T-cell (primary cell): ENCODE results near the gene MALL. TPM values are rescaled to one million over a fixed set of nuclear protein-coding genes. Genes with fewer than 3 reads are reported as not detected.
"Not testable (repeated sequence)": the region's sequence is repeated elsewhere in the genome, so short reads cannot be mapped to it uniquely, and the experiment has no call there.

Experiments
- ATAC-seq, 4 experiments: fragments of 200-7000 bp in 3 of 4; fragments of 150-1000 bp in 1 of 4; cut with Tn5 transposase; replicated peaks in 1 of 4; 1 replicate in 3 of 4; 2 replicates in 1 of 4; pipeline ENCODE4 v1.10.0; 2021; ENCODE audit warnings: moderate library complexity in 3 of 4, mild to moderate bottlenecking in 2 of 4, moderate number of reproducible peaks in 1 of 4
- CTCF ChIA-PET, 2 donors: fragments of 300-600 bp; sonication (Branson Sonifier 250); formaldehyde crosslinking; loops; one replicate each; lab custom pipeline; 2022; ENCODE audit warnings: antibody characterized with exemption in 2 of 2; lab: Charles Lee
- POLR2A ChIA-PET, 2 donors: fragments of 300-600 bp; sonication (Branson Sonifier 250); formaldehyde crosslinking; loops; one replicate each; lab custom pipeline; 2022; ENCODE audit warnings: antibody characterized with exemption in 2 of 2; lab: Charles Lee
- DNase-seq, 35 experiments: peaks; one replicate each; pipeline versions ENCODE4 v3.0.0 to v3.0.0-alpha.2; 2013 to 2023
- H3K27ac ChIP-seq: one replicate; pipeline ENCODE4 v1.5.1; 2013; ENCODE audit warnings: low read length
- H3K27me3 ChIP-seq, 2 experiments: replicated peaks in 1 of 2; 1 replicate in 1 of 2; 2 replicates in 1 of 2; pipeline versions ENCODE4 v1.6.1 to v1.7.0; 2013; ENCODE audit warnings: low read length in 1 of 2, mixed read lengths in 1 of 2; ENCODE audit not compliant: control insufficient read depth in 2 of 2, insufficient read depth in 2 of 2; ENCODE audit errors: extremely low read depth in 1 of 2
- H3K36me3 ChIP-seq, 2 donors: 1 replicate in 1 of 2; 2 replicates in 1 of 2; pipeline versions ENCODE4 v1.6.1 to v1.7.0; 2013; ENCODE audit warnings: low read length in 1 of 2; ENCODE audit not compliant: control insufficient read depth in 2 of 2, insufficient read depth in 1 of 2; ENCODE audit errors: extremely low read depth in 1 of 2
- H3K4me1 ChIP-seq, 2 experiments: 1 replicate in 1 of 2; 2 replicates in 1 of 2; pipeline versions ENCODE4 v1.6.1 to v1.7.0; 2013; ENCODE audit warnings: low read length in 2 of 2, mixed read lengths in 1 of 2; ENCODE audit not compliant: insufficient read depth in 2 of 2, control insufficient read depth in 1 of 2; ENCODE audit errors: extremely low read depth in 1 of 2
- H3K4me3 ChIP-seq, 2 donors: 1 replicate in 1 of 2; 2 replicates in 1 of 2; pipeline versions ENCODE4 v1.5.1 to v1.7.0; 2013; ENCODE audit warnings: mild to moderate bottlenecking in 2 of 2, low read length in 1 of 2, moderate library complexity in 1 of 2; ENCODE audit not compliant: control insufficient read depth in 1 of 2; ENCODE audit errors: extremely low read depth in 1 of 2
- H3K9me3 ChIP-seq: 2 replicates; pipeline ENCODE4 v1.7.0; 2013
- H3K27ac Mint-ChIP-seq, 2 donors: one replicate each; pipeline ENCODE4 v1.8.0; 2020 to 2021; ENCODE audit warnings: mild to moderate bottlenecking in 2 of 2, mixed read lengths in 2 of 2
- H3K27me3 Mint-ChIP-seq, 2 donors: one replicate each; pipeline ENCODE4 v1.8.0; 2021 to 2022; ENCODE audit warnings: mixed read lengths in 2 of 2
- H3K36me3 Mint-ChIP-seq: one replicate; pipeline ENCODE4 v1.8.0; 2021; ENCODE audit warnings: mixed read lengths
- H3K4me1 Mint-ChIP-seq, 3 donors: one replicate each; pipeline ENCODE4 v1.8.0; 2020 to 2022; ENCODE audit warnings: mixed read lengths in 3 of 3, mild to moderate bottlenecking in 1 of 3
- H3K4me3 Mint-ChIP-seq, 3 donors: one replicate each; pipeline ENCODE4 v1.8.0; 2020 to 2022; ENCODE audit warnings: mild to moderate bottlenecking in 3 of 3, mixed read lengths in 3 of 3, moderate library complexity in 3 of 3
- H3K9me3 Mint-ChIP-seq, 3 donors: one replicate each; pipeline ENCODE4 v1.8.0; 2020 to 2022; ENCODE audit warnings: mixed read lengths in 3 of 3
- WGBS: methylation state at CpG from one replicate; pipeline ENCODE4 v1.1.5; 2013; ENCODE audit warnings: missing lambda C conversion rate; ENCODE audit not compliant: insufficient coverage; 5-methylcytosine and 5-hydroxymethylcytosine counted together
- total RNA-seq, 35 experiments: library from RNA in 6 of 35; stranded (reverse) in 6 of 35; fragments of 120-200 nt in 1 of 35; gene quantifications; one replicate each; pipeline versions ENCODE4 v1.2.1 to v1.2.4 and lab custom pipeline; 2013 to 2026

MALL gene
- total RNA-seq, 5 donors from 2014 or later (not counting 1 experiment from before 2014, with no cell fraction given) = 0.39 to 0.57 (median 0.53) TPM; not detected in 2

DNA sequence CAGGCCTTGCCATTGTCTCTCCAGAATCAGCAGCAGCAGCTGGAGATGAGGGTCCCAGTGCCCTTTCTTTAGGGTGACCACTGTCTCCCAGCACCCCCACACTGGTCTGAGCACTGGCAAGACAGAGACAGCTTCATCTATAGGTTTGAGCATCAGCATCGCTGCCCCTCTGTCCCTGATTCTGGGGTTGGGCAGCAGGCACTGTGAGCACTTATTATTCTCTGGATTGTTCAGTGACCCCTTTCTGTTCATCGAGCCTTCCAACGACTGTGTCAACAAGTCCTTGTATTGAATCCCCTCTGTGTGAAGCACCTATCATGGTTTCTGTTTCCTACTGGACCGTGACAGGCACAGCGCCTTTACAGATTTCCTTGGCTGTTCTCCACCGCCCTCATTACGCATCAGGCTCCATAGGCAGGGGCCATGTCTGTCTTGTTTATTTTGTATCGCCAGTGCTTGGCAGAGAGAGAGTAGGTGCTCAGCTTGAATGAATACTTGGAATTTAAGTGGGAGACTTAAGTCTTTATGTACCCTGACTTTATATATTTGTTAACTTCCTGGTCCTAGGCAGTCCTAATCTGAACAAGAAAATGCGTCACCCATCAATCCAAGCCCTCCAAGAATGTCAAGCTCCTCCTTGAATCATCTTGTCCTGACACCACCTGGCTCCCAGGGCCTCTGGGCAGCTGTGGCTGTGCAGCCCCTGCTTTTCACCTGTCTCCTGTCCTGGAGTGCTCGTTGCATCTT lies 11.4 kb downstream of the MALL start:
- ATAC-seq (no peak), DNase-seq (no peak)
- Histone ChIP-seq H3K9me3 (no peaks in the 10 kb centered on the region), H3K36me3 (no peaks in the 10 kb centered on the region), H3K27ac (no peak overlapping the region), H3K27me3 (peaks cover 0 to 41% of the 10 kb centered on the region in 2 experiments), H3K4me3 (no peak overlapping the region), H3K4me1 (no peaks in the 10 kb centered on the region)
- Mint-ChIP-seq H3K9me3 (peaks cover 0 to 5% (median 2%) of the 10 kb centered on the region in 3 donors), H3K4me1 (peaks cover 0 to 3% (median 0%) of the 10 kb centered on the region in 3 donors), H3K27ac (no peak overlapping the region), H3K36me3 (no peaks in the 10 kb centered on the region), H3K27me3 (peaks cover 46 to 55% of the 10 kb centered on the region in 2 donors), H3K4me3 (no peak overlapping the region)
- ChIA-PET POLR2A (no interaction called here), CTCF (no interaction called here)
- WGBS = 94% methylated on average over 8 of the region's 10 CpGs

GRCh38 chr2:110103061-110103961 lies 12.3 kb downstream of the MALL start:
- no peaks in the 10 kb centered on the region for H3K36me3 Mint-ChIP-seq
- H3K4me1 Mint-ChIP-seq = peaks cover 0 to 3% (median 0%) of the 10 kb centered on the region in 3 donors
- H3K27me3 Mint-ChIP-seq = peaks cover 44 to 50% of the 10 kb centered on the region in 2 donors
- DNase-seq (no peak), ATAC-seq (no peak)
- H3K4me3 ChIP-seq = no peak overlapping the region
- WGBS = 83% methylated on average over 14 of the region's 20 CpGs
- H3K27ac ChIP-seq = no peak overlapping the region
- H3K9me3 Mint-ChIP-seq = peaks cover 0 to 5% (median 2%) of the 10 kb centered on the region in 3 donors
- no peak overlapping the region for H3K27ac Mint-ChIP-seq
- no peak overlapping the region for H3K4me3 Mint-ChIP-seq
- peaks cover 0 to 41% of the 10 kb centered on the region in 2 experiments for H3K27me3 ChIP-seq
- POLR2A ChIA-PET = no interaction called here
- H3K36me3 ChIP-seq = no peaks in the 10 kb centered on the region
- no peaks in the 10 kb centered on the region for H3K4me1 ChIP-seq
- CTCF ChIA-PET = no interaction called here
- no peaks in the 10 kb centered on the region for H3K9me3 ChIP-seq

DNA sequence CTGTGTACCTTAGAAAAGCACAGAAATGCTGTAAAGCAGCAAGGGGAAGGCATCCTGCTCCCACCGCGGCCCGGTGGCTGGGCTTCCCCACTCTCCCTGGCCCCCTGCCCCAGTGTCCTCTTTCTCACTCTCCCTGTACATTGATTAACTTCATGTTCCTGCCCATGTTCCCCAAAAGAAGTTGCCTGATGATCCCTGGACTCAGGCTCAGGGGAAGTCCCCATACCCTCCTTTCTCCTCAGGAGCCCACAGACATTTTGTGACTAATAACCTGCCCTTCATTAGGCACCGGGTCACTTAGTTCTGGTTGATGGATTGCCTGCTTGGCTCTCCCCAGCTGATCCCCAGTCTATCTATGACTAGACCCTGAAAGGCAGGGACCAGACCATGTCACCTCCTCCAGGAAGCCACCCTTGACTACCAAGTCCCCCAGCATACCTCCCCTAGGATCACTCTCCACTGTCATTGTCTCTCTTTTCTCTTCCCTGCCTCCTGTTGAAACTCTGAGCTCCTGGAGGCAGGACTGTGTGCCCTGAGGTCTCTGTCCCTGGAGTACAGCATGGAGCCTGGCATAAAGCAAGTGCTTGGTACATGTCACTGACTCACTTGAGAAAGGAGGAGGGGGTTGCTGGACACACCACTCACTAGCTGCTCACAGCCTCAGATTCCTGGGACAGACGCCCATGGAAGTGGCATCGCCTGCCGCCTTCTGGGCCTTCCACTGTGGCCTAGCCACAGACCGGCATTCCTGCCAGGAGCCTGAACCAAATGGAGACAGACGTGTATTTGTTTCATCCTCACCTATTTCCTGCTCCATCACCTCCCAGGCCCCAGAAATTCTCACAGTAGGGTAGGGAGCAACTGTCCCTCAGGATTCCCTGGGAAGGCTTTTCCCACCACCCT lies 13.5 kb downstream of the MALL start:
- no peaks in the 10 kb centered on the region for H3K4me1 ChIP-seq
- no peaks in the 10 kb centered on the region for H3K36me3 ChIP-seq
- Mint-ChIP-seq H3K4me1 (peaks cover 0 to 3% (median 0%) of the 10 kb centered on the region in 3 donors), H3K4me3 (no peak overlapping the region), H3K27ac (no peak overlapping the region), H3K9me3 (peaks cover 0 to 2% (median 0%) of the 10 kb centered on the region in 3 donors), H3K36me3 (no peaks in the 10 kb centered on the region), H3K27me3 (peaks cover 36 to 39% of the 10 kb centered on the region in 2 donors)
- H3K9me3 ChIP-seq = no peaks in the 10 kb centered on the region
- ChIA-PET CTCF (no interaction called here), POLR2A (no interaction called here)
- H3K4me3 ChIP-seq = no peak overlapping the region
- no peak for ATAC-seq
- no peak overlapping the region for H3K27ac ChIP-seq
- no peak for DNase-seq
- peaks cover 0 to 38% of the 10 kb centered on the region in 2 experiments for H3K27me3 ChIP-seq
- 72% methylated on average over 7 of the region's 9 CpGs for WGBS

DNA sequence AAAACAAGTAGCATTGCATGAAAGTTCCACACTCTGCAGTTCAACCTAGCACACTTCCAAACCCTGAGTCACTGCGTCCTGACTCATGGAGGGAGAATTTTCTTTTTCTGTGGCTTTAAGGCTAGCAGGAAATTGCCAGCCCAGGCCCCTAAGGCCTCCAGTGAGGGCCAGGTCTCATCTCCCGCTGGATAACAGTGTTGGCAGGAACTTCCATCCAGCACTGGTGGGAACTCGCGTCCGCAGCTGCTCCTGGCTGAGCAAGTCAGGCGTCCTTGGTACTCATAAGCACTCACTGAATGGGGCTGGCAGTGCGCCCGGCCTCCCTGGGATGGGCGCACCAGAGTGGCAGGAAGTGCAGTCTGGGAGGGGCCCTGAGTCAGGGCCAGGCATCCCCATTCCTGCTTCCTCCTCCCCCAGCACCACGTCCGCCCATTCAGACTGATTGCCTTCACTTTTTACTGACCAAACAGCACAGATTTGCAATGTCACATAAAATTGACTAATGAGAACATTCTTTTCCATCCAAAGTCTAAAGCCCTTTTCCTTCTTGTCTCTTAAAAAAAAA lies 14.3 kb downstream of the MALL start:
- DNase-seq (peak in 1 of 35 experiments; percentile 9), ATAC-seq (peak in 1 of 4 experiments; percentile 27)
- H3K27me3 ChIP-seq = peaks cover 0 to 36% of the 10 kb centered on the region in 2 experiments
- ChIA-PET POLR2A (no interaction called here), CTCF (no interaction called here)
- Mint-ChIP-seq H3K4me3 (no peak overlapping the region), H3K9me3 (no peaks in the 10 kb centered on the region), H3K36me3 (no peaks in the 10 kb centered on the region), H3K27ac (no peak overlapping the region), H3K4me1 (peaks cover 0 to 3% (median 0%) of the 10 kb centered on the region in 3 donors), H3K27me3 (peaks cover 33% of the 10 kb centered on the region in 2 donors)
- H3K9me3 ChIP-seq = no peaks in the 10 kb centered on the region
- no peak overlapping the region for H3K27ac ChIP-seq
- no peaks in the 10 kb centered on the region for H3K4me1 ChIP-seq
- H3K36me3 ChIP-seq = no peaks in the 10 kb centered on the region
- WGBS = 9% methylated on average over 4 of the region's 11 CpGs
- H3K4me3 ChIP-seq = no peak overlapping the region

DNA sequence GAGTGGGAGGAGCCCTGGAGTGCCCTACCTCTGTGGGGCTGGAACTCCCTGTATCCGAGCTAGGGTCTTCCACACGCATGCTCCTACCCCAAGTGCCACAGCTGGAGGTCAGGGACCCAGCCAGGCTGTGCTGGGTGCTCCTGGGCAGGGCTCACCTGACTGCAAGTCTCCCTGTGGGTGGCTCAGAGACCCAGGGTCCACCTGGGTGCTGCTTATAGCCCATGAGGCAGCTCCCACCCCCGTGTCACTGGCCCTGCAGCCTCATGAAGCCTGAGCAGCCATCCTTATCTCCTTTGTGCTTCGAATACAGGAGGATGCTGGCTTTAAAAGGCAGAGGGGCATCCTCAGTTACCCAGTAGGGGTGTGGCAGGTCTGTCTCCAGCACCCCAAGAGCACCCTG lies 14.7 kb downstream of the MALL start:
- peaks cover 0 to 37% of the 10 kb centered on the region in 2 experiments for H3K27me3 ChIP-seq
- H3K27ac ChIP-seq, H3K4me1 Mint-ChIP-seq, H3K9me3 Mint-ChIP-seq, CTCF ChIA-PET, H3K27ac Mint-ChIP-seq, DNase-seq, POLR2A ChIA-PET, H3K4me1 ChIP-seq, ATAC-seq, H3K4me3 Mint-ChIP-seq, H3K36me3 ChIP-seq, H3K4me3 ChIP-seq, H3K36me3 Mint-ChIP-seq, H3K9me3 ChIP-seq: not testable (repeated sequence)
- WGBS = 71% methylated on average over 4 of the region's 4 CpGs
- peaks cover 31 to 35% of the 10 kb centered on the region in 2 donors for H3K27me3 Mint-ChIP-seq
